Activated T-cell treated with anti-CD3 and anti-CD28 coated beads for 4 hours (primary cell): ENCODE results near the gene IL7R.

Source experiments
- DNase-seq: peaks from one replicate; pipeline ENCODE4 v3.0.0-alpha.2; 2020

IL7R gene, protein sequence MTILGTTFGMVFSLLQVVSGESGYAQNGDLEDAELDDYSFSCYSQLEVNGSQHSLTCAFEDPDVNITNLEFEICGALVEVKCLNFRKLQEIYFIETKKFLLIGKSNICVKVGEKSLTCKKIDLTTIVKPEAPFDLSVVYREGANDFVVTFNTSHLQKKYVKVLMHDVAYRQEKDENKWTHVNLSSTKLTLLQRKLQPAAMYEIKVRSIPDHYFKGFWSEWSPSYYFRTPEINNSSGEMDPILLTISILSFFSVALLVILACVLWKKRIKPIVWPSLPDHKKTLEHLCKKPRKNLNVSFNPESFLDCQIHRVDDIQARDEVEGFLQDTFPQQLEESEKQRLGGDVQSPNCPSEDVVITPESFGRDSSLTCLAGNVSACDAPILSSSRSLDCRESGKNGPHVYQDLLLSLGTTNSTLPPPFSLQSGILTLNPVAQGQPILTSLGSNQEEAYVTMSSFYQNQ

DNA sequence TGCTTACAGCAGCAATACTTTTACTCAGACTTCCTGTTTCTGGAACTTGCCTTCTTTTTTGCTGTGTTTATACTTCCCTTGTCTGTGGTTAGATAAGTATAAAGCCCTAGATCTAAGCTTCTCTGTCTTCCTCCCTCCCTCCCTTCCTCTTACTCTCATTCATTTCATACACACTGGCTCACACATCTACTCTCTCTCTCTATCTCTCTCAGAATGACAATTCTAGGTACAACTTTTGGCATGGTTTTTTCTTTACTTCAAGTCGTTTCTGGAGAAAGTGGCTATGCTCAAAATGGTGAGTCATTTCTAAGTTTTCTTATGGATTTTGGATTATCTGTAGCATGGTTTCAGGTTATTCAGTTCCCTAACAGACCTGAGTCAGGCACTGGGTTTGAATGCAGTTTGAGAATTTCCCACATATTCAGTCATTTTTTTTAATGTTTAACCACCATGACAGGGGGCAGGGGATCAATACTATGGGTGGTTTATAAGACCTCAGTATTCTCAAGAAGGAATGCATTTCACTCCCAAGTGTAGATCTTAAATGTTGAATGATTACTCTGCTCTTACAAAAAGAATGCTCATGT, at the start of gene IL7R:
TSS of gene IL7R (plus strand) at position 127 of the 587 bp plus-strand sequence. CDS start at position 214, 87 bp downstream.
- DNase-seq, result no peak

DNA sequence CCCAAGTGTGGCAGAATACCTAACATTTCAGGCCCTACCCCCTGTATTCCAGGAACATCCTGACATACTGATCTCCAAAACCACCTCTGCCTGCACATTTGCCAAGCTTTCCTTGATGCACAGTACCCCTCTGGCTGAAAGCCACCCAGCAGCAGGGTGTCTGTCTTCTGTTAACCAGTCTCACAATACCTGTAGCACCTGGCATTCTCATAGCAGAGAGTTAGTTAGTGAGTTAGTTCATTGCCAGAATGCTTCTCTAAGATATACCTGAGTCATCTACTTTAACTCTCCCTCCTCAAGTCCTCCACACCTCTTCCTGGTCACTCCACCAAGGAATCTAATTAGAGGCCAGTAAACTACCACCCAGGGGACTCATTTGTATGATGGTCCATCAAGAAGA, 46.1 kb upstream of the IL7R start:
- DNase-seq, result no peak

DNA sequence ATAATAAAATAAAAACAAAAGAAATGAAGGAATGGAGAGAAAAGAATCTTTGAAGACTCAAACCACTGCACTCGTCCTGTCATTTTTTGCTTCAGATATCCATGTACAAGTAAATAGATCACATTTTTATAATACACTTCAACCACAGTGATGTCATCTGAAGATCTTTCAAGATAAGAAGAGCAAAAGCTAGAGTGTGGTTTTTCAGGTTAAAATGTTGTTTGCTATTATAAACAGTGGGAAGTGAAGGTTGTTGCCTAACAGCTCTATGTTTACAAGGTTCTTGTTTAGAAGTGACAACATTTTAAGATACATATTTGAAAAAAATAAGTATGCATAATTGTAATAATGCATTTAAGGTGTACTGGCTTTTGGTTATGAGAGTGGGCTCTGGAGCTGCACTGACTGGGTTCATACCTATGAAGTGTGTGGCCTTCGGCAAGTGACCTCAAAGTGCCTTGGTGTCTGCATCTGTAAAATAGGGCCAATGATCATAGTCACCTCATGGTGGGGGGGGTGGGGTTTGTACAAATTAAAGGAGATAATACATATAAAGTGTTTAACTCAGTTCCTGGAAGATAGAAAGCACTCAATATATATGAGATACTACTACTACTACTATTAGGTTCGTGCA, 45.5 kb upstream of the IL7R start:
- no peak for DNase-seq

DNA sequence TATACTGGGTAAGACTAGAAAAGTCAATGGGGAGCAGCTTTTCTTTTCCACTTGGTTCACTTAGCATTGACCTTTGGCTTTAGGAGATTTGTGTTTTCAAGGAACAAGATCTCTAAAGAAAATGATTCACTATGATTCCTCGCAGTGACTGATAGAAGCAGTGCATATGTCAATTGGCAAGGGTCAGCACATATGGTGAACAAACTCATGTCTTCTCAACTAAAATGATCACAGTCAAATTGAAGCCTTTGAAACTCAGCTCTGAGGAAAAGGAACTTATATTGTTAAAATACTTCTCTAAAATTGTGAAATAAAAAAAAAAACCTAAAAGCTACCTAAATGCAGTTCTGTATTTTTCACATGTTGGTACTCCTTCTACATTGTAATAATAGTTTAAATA, 43.2 kb upstream of the IL7R start:
- DNase-seq, result no peak

DNA sequence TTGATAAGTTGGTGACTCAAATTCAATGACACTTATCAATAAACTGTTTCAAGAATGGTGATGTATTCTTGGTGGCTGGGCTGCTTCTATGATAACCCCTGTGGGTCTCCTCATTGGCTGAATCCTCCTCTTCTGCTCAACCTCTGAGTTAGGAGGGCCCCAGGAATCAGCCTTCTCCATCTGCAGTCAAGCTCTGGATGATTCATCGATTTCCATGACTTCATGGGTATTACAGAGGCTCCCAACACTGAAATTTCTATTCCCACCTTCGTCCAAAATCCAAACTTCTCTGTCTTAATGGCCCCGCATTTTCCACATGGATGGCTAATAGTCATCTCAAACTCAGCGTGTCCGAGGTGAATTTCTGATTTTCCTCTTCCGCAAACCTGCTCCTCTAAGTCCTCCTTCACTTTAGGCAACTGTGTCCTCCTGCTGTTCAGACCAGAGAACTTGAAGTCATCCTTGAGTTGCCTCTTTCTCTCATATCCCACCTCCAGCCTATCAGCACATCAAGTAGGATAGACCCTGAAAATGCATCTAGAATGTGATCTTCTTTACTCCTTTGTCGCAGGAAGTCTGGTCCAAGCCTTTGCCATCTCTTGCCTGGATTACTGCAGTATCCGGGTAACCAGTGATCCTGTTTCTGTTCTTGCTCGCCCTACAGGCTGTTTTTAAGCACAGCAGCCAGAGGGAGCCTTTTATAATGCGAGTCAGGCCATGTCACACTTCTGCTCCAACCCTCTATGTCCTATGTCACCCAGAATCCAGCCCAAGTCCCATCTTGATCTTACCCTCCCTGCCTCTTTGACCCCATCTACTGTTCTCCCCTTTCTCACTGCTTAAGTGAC, 41.4 kb upstream of the IL7R start:
- DNase-seq, result no peak

DNA sequence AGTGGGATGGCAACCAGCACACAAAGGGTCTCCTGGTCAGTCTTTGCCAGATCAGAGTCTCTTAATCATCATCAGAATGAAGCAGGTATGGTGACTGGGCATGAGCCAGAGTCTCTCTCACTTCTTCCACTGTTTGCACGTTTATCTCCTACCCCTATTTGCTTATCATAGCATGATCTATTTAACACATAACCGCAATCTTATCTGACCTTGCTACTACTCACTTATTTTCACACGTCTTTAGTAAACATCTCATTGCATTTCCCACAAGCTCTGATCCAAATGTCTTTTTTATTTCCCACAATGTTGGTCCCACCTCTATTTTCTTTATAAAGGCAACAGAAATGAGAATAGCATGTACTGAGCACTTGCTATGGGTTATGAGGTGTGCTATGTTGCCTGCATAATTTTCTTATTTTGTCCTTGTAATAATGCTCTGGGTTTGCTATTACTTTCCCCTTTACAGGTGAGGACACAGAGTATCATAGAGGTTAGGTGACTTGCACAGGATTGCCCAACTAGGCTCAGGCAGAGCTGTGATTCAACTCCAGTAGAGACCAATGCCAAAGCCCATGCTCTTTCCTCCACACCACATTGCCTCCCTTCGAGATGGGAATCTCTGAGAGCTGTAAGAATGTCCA, 39.7 kb upstream of the IL7R start:
- no peak for DNase-seq

DNA sequence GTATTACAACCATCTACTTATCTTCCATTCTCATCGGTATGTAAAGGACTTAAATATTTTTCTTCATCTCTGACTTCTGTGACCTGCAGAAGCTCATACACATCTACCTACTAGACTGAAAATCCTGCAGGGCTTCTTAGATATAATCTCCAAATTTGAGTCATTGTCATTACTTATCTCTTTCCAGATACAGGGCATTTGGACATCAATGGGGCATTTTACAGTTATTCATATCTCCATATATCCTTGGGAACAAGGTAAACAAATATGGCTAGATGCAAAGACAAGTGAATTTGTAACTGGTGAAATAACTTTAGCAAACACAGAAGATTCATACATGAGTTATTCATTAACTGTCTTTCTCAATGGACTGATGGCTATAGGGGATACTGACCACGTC, 37.7 kb upstream of the IL7R start:
- no peak for DNase-seq

DNA sequence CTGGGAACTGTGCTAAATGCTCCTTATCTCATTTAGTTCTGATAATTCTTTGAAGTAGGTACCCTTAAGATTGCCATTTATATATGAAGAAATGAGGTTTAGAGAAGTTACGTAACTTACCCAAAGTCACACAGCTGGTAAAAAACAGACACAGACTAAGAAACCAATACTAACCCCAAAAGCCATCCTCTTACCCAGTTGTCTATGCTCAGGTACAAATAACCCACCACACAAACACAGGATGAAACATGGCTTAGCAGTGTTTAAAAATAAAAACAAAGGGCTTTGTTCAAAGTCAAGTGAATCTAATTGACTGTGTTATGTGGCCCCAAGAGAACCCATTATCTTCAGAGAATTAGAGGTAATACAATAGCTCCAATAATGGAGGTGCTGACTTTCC, 37.0 kb upstream of the IL7R start:
- no peak for DNase-seq

DNA sequence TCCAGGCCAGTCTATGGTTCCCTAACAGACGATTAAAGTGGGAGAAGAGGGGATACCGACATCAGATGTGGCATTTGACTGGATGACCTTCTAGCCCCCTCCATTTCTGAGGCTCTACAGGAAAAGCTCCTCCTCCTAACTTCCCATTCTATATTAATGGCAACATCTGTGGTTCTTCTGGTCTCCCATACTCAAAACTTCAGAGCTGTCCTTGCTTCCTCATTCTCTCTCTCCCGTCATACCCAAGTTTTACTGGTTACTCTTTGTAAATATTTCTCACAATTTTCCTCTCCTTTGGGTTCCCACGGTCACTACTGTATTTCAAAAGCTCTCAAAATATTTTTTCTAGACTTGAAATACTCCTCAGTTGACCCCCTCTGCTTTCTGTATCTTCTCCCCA, 36.0 kb upstream of the IL7R start:
- no peak for DNase-seq

DNA sequence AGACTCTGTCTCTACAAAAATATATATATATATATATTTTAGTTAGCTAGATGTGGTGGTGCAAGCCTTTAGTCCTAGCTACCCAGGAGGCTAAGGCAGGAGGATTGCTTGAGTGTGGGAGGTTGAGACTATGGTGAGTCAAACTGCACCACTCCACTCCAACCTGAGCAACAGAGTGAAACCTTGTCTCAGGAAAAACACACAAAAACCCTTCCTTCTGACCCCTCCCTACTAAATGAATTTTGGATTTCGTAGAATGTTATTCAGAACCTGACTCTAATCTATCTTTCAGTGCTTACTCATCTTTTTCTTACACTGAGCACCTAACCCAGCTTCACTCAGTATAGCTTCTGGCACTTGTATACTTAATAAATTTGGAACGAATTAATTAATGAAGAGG, 35.2 kb upstream of the IL7R start:
- DNase-seq, result no peak

DNA sequence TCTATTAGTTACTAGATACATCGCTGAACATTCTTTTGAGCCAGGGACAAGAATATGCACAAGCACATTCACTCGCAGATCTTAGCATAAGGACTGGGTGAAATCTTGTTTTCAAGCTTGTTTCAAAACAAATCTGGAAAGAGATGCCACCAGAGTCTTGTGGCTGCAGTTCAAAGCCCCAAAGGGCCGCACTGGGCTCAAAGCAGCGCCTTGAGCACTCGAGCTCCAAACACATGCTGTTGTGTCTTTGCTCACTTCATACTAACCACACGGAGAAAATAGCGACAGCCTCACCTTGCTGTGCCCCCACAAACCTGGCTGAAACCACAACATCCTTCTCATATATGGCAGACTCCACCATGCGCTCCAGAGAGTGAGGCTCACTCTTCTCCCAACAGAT, 34.2 kb upstream of the IL7R start:
- DNase-seq, result no peak

DNA sequence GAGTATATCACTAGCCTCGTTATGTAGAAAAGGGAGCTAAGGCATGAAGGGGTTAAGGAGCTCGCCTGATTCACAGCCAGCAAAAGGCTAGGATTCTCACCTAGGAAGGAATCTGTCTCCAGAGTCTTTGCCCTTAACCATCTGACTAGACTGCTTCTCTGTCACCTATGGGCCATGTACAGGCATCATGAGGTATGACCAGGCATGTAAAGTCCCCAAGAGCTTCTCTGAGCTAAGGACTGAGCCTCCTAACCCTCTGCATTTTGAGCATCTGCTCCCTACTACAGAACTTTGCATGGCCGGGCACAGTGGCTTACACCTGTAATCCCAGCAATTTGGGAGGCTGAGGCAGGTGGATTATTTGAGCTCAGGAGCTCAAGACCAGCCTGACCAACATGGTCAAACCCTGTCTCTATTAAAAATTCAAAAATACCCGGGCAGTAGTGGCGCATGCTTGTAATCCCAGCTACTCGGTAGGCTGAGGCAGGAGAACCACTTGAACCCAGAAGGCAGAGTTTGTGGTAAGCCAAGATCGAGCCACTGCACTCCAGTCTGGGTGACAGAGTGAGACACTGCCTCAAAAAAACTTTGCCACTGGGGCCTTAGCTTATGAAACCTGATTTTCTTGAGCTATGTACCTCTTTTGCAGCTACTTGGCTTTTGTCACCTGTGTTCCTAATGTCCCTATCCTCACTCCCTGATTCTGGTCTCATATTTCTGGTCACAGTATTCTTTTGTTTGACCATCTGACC, 33.2 kb upstream of the IL7R start:
- no peak for DNase-seq

DNA sequence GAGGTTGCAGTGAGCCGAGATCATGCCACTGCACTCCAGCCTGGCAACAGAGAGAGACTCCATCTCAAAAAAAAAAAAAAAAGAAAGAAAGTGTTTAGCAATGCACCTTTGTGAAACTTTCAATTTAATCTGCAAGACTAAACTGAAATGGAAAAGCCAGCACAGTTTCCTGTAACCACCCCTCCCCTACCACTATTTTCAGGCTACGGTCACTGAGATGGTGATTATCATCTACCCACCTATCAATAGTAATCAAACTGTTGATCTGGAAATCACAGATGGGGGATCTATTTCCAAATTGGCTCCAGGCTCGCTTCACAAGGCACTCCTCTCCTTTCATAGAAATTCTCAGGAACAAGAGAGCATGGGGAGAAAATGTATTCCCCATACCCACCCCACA, 30.6 kb upstream of the IL7R start:
- no peak for DNase-seq

DNA sequence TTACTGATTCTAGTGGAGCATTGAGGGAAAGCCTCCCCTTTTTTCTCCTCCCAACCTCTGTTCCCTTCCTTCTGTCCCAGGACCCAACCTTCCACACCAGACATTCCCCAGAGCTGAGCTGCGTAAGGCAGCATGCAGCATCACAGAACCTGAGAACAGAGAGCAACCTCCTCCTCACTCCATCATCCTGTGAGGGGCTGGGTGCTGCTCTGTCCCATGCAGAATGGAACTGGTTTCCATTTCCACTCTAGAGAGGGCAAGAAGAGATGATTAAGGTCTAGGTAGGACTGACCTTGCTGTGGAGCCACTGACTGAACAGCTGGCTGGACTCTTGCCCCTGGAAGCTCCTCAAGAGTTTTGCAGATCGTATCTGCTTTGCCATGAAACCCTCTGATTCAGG, 30.1 kb upstream of the IL7R start:
- no peak for DNase-seq

DNA sequence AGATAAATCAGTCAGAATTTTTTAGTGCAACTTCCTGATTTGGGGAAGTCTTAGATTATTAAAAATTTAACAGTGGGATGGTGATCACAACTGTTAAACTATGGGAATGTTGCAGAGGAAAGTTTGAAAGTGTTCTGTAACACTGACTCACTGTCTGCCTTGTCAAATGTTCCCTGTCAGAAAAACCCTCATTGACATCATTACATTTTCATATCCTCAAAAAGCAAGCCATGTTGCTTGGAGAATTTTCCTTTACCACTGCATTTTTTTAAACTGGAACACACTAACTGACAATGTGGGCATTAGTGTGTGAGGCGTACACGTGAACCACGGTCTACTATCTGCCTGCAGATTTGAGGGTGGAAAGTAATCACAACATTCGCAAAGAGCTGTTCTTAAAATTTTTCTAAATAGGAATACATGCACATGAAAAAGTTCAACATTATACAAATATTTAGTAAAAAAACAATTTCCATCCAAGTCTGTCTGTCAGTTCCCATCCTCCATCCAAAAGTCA, 28.6 kb upstream of the IL7R start:
- no peak for DNase-seq

DNA sequence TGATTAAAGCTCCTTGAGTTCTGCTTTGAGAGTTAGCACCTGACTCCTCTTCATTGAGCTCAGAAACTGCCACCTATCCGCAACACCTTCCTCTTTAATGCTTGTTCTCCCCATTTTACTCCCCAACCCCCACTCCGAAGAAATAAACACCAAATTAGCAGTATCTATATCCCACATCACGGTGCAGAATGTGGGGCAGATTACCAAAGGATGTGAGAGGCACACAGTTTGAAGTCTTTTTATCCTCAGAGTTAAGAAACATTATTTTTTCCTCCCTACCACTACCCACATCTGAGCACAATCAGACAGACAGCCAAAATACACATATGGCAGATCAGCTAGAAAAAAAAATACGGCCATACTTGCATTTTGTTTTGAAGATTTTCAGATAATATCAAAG, 26.1 kb upstream of the IL7R start:
- DNase-seq, result no peak

DNA sequence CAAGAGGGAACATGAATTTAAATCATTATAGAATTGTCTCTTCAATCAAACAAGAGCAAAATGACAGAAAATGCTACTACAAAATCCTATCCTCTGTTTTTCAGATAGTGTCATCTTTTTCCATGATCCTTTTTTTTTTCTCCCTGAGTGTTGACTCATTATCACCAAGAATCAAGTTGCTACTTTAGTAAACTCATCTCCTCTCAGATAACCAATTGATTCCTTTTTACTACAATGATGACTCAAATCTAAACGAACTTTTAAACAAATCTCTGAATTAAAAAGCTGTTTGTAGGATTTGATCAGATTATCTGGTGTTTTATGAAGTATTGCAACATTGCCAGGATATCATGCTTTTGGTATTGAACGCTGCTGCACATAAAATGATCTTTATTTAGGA, 23.9 kb upstream of the IL7R start:
- DNase-seq, result no peak

DNA sequence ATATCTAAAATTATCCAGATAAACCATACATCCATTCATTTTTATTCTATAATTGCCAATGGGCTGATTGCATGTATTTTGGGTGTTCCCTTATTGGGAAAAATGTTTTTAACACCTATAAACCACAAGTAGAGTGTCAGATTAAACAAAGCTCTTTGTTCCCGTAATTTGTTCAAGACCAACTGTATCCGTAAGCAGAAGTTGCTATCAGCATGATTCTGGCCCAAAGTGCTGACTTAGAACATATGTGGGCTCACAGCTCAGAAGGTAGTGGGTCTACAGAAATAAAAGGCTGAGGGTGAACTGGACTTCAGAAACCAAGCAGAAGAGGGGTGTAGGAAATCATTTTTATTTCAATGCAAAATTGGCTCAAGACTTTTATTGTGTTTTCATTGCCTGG, 23.5 kb upstream of the IL7R start:
- DNase-seq, result no peak

DNA sequence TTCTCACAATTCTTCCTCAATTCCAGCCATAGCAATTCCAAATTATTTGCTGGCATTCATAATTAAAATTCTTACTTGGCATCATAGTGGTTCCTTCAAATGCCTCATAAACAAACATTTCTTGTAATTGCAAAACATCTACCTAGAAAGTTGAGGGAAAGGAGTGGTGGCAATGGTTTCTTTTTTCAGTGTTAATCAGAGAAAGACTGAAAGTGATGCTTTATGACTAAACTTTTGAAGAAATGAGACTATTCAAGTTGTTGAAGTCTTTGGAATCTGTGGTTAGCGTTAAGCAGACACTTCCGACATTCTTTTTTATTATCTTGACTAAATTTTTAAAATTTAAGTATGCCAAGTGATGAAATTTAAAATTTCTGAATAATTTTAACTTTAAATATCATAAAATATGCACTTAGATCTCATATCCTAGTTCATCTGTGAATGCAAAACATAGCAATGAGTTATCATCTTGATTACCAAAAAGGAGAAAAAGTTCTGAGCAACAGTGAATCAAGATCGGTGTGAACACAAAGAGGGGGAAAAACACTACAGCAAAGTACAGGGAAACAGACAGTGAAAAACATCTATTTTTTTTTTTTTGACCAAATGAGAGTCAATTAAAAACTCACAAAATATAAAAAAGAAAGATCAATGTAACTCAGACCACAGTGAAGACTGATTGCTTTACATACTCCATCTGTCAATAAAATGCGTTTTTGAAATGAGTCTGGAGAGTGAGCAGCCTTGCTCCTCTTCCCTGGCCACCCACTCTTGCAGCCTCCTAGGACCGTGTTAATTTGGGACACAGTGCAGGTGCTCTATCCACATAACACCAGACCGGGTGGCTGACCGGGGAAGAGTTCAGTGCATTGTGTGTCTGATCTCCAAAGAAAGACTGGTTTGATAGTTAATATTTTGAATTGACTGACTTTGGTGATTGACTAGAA, 20.6 kb upstream of the IL7R start:
- no peak for DNase-seq

DNA sequence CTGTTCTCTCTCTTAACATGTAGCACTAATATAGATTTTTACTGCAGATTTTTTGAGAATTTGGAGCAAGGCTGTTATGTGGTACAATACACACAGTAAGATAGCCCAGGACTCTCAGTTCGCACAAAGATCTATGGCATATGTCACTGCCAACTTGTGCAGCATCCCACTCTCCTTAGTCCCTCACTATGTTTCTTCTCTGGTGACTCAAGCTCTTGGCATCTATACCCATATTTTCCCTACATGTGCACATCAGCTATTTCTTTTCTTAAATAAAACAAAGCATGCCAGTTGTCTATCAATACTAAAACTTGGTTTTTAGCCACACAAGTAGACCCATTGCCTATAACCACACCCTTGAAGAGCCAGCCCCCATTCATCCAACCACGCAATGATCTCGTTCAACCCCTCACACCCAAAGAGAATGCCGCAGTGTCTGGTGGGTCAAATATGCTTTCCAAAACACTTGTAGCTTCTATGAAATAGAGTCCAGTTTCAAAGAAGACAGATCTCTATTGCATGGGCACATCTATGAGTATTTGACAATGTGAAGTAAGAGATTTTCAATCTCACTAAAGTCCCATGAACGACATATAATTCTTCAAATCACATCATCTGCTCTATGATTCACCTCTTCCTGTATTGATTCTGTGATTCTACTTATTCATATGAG, 18.2 kb upstream of the IL7R start:
- DNase-seq, result no peak
